ENCODE data around the gene DENND10. TPM values are rescaled to one million over a fixed set of nuclear protein-coding genes. Genes with fewer than 3 reads are reported as not detected.

Gene DENND10
- total and polyA plus RNA-seq, 2 donors (not counting 3 experiments of a cell fraction or from before 2014, with no cell fraction given), result 39.1 to 50.1 TPM

DNA sequence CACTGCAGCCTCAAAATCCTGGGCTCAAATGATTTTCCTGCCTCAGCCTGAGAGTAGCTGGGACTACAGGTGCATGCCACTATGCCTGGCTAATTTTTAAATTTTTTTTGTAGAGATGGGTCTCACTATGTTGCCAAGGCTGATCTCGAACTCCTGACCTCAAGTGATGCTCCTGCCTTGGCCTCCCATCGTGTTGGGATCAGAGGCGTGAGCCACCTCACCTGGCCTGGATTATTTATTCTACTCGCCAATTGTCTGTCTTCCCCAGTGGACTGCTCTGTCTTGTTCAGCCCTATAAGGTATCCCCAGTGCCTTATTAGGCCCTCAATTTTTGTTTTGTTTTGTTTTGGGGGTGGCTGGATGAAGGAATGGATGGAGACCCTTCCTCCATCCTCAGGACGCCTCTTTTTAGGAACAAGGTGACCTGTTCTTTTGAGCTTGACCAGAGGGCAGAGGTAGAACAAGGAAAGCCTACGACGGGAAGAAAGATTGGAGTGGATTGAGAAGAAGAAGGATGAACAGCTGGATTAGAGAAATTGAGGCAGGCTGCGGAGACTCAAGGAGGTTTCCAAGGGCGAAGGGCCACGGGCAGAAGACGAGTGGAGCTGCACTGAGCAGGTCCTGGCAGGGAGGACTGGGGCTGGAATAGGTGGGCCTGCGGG is 541 bp upstream of the DENND10 start:
- Histone ChIP-seq H3K4me3 (replicated peaks in 1 of 3; ENCODE audit: insufficient read depth in 1 of 3, low read depth in 1 of 3, low read length in 3 of 3) (no peak overlapping the region), H3K9ac (replicated peaks; ENCODE audit: extremely low read depth, insufficient read depth, low read length) (no peak overlapping the region), H3K27me3 (ENCODE audit: control insufficient read depth in 2 of 2, insufficient read depth in 2 of 2, low read length in 2 of 2) (no peaks in the 10 kb centered on the region), H3K79me2 (ENCODE audit: control insufficient read depth, insufficient read depth, low read length) (peaks cover 16% of the 10 kb centered on the region), H3K36me3 (ENCODE audit: control insufficient read depth in 2 of 2, extremely low read depth in 1 of 2, insufficient read depth in 2 of 2, low read length in 2 of 2) (no peaks in the 10 kb centered on the region), H4K20me1 (replicated peaks; ENCODE audit: control insufficient read depth, extremely low read depth, insufficient read depth, low read length) (no peaks in the 10 kb centered on the region), H2AFZ (ENCODE audit: low read depth, low read length) (peak overlapping the region; percentile 86), H3K9me1 (replicated peaks; ENCODE audit: control insufficient read depth, extremely low read depth, insufficient read depth, low read length) (no peaks in the 10 kb centered on the region), H3K4me1 (ENCODE audit: control insufficient read depth, extremely low read depth, insufficient read depth, low read length) (peaks cover 22% of the 10 kb centered on the region), H3K9me3 (replicated peaks; ENCODE audit: control insufficient read depth, insufficient read depth, low read length) (no peaks in the 10 kb centered on the region), H3K4me2 (ENCODE audit: insufficient read depth, low read length) (no peak overlapping the region), H3K27ac (ENCODE audit: insufficient read depth, low read depth, low read length) (no peak overlapping the region)
- dilution Hi-C loops (cut with MboI; ENCODE audit: extremely low pct_ligation_motif_present, low sequenced_read_pairs) (no loop called here), intact Hi-C loops (cut with micrococcal nuclease) (loop anchor here (5.0 to 10.0 kb wide), 2 partner anchors 64 to 551 kb away; partner anchors contain the start of genes BAG3 and SFXN4)
- DNase-seq (ENCODE audit: low read depth, low spot score) (no peak), FAIRE-seq (no peak)
- POLR2A ChIA-PET, result interaction anchor here (0.7 kb wide), 1 partner anchor 15 kb away, joined by 5 read pairs; no protein-coding TSS in a partner anchor
- TF ChIP-seq JUN (IDR thresholded peaks at IDR 0.05; ENCODE audit: borderline replicate concordance, insufficient read depth, insufficient read length, low read depth) (no peak), MAX (IDR thresholded peaks at IDR 0.05; ENCODE audit: insufficient read depth, insufficient read length) (no peak), POLR2AphosphoS5 (IDR thresholded peaks at IDR 0.05; ENCODE audit: insufficient read depth, low read depth, low read length) (no peak), MYC (IDR thresholded peaks at IDR 0.05; ENCODE audit: low read depth, low read length) (no peak), POLR2A (IDR thresholded peaks at IDR 0.05; ENCODE audit: low read depth, low read length) (no peak), CTCF (IDR thresholded peaks at IDR 0.05; ENCODE audit: extremely low read depth in 1 of 2, insufficient read depth in 1 of 2, low read depth in 1 of 2, low read length in 2 of 2) (no peak), GATA2 (IDR thresholded peaks at IDR 0.05; ENCODE audit: insufficient read depth, insufficient read length, low read depth, low read length) (no peak), FOS (IDR thresholded peaks at IDR 0.05; ENCODE audit: borderline replicate concordance, insufficient read depth, low read length) (no peak), EZH2 (IDR thresholded peaks at IDR 0.05; ENCODE audit: borderline replicate concordance, low read depth, low read length, severe bottlenecking) (no peak)
- CTCF ChIA-PET, result interaction anchor here (1.0 to 1.2 kb wide), 2 partner anchors 9 to 439 kb away, joined by 3 to 4 read pairs; partner anchors contain the start of gene RGS10
- no TSS peak for BruUV-seq (replicated peaks)
